ENCODE measurements around the gene C3. TPM values are rescaled to one million over a fixed set of nuclear protein-coding genes. Genes with fewer than 3 reads are reported as not detected.

C3 gene
- total RNA-seq, 5 donors from 2014 or later (not counting 1 experiment from before 2014, with no cell fraction given) = 1.1 to 10.6 (median 7.6) TPM; not detected in 1

DNA sequence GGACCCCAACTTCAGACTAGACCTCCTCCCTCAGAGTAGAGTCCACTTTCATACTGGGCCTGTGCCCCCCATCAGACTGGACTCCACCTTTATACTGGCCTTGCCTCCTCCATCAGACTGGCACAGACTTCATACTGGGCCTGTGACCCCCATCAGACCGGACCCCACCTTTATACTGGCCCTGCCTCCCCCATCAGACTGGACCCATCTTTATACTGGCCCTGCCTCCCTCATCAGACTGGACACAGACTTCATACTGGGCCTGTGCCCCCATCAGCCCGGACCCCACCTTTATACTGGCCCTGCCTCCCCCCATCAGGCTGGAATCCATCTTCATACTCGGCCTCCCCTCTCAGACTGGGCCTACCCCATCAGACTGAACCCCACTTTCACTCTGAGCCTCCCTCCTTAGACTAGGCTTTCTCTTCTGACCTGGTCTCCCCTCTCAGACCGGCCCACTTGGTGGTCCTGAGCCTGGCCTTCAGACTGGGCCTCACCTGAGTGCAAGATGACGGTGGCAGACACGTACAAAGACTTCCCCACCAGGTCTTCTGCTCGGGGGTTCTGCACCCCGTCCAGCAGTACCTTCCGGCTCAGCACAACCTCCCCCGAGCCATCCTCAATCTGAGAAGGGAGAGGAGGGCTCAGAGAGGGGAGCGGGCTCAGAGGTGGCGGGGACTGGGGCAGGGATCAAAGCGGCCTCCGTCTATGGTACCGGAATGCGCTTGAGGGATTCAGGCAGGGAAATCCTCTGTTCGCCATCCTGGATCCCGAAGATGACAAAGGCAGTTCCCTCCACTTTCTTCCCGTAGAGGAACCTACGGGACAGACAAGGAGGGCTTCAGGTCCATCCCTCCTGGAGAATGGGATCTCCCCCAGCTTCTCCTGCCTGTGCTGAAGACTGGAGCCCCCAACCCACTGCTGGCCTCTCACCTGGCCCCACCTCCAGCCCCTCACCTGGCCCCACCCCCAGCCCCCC is 7.5 kb downstream of the C3 start:
- Histone ChIP-seq H3K4me3 (ENCODE audit: control insufficient read depth in 1 of 2, extremely low read depth in 1 of 2, low read length in 1 of 2) (no peak overlapping the region), H3K27me3 (replicated peaks in 1 of 2; ENCODE audit: control insufficient read depth in 2 of 2, extremely low read depth in 1 of 2, insufficient read depth in 2 of 2, low read length in 1 of 2) (peaks cover 0 to 42% of the 10 kb centered on the region in 2 experiments), H3K9me3 (no peaks in the 10 kb centered on the region), H3K36me3 (ENCODE audit: control insufficient read depth in 2 of 2, extremely low read depth in 1 of 2, insufficient read depth in 1 of 2, low read length in 1 of 2) (no peaks in the 10 kb centered on the region), H3K27ac (ENCODE audit: low read length) (no peak overlapping the region), H3K4me1 (ENCODE audit: control insufficient read depth in 1 of 2, extremely low read depth in 1 of 2, insufficient read depth in 2 of 2, low read length in 2 of 2) (peaks cover 0 to 7% of the 10 kb centered on the region in 2 experiments)
- CTCF ChIA-PET = no interaction called here
- Mint-ChIP-seq H3K27me3 (peaks cover 30 to 36% of the 10 kb centered on the region in 2 donors), H3K36me3 (no peaks in the 10 kb centered on the region), H3K9me3 (no peaks in the 10 kb centered on the region), H3K4me3 (no peak overlapping the region), H3K4me1 (peaks cover 10 to 34% (median 12%) of the 10 kb centered on the region in 3 donors), H3K27ac (no peak overlapping the region)
- WGBS (ENCODE audit: insufficient coverage) = 84% methylated on average over 12 of the region's 20 CpGs
- ATAC-seq (replicated peaks in 1 of 4) (no peak), DNase-seq (no peak)
- POLR2A ChIA-PET = no interaction called here

GRCh38 chr19:6712231-6712630 is 8.2 kb downstream of the C3 start:
- Histone ChIP-seq H3K4me3 (ENCODE audit: control insufficient read depth in 1 of 2, extremely low read depth in 1 of 2, low read length in 1 of 2) (no peak overlapping the region), H3K4me1 (ENCODE audit: control insufficient read depth in 1 of 2, extremely low read depth in 1 of 2, insufficient read depth in 2 of 2, low read length in 2 of 2) (peaks cover 0 to 7% of the 10 kb centered on the region in 2 experiments), H3K27me3 (replicated peaks in 1 of 2; ENCODE audit: control insufficient read depth in 2 of 2, extremely low read depth in 1 of 2, insufficient read depth in 2 of 2, low read length in 1 of 2) (peaks cover 0 to 50% of the 10 kb centered on the region in 2 experiments), H3K9me3 (no peaks in the 10 kb centered on the region), H3K36me3 (ENCODE audit: control insufficient read depth in 2 of 2, extremely low read depth in 1 of 2, insufficient read depth in 1 of 2, low read length in 1 of 2) (no peaks in the 10 kb centered on the region), H3K27ac (ENCODE audit: low read length) (no peak overlapping the region)
- ATAC-seq (replicated peaks in 1 of 4) (no peak), DNase-seq (no peak)
- no peak overlapping the region for H3K27ac Mint-ChIP-seq
- ChIA-PET POLR2A (no interaction called here), CTCF (no interaction called here)
- peaks cover 10 to 26% (median 12%) of the 10 kb centered on the region in 3 donors for H3K4me1 Mint-ChIP-seq
- no peak overlapping the region for H3K4me3 Mint-ChIP-seq
- WGBS (ENCODE audit: insufficient coverage) = 90% methylated on average over 13 of the region's 16 CpGs
- no peaks in the 10 kb centered on the region for H3K9me3 Mint-ChIP-seq
- H3K36me3 Mint-ChIP-seq = no peaks in the 10 kb centered on the region
- H3K27me3 Mint-ChIP-seq = peaks cover 33 to 38% of the 10 kb centered on the region in 2 donors

- H3K27me3 ChIP-seq (replicated peaks in 1 of 2; ENCODE audit: control insufficient read depth in 2 of 2, extremely low read depth in 1 of 2, insufficient read depth in 2 of 2, low read length in 1 of 2) = peaks cover 0 to 56% of the 10 kb centered on the region in 2 experiments
- POLR2A ChIA-PET = no interaction called here
- Mint-ChIP-seq H3K4me1 (peaks cover 10 to 20% (median 12%) of the 10 kb centered on the region in 3 donors), H3K27ac (no peak overlapping the region), H3K27me3 (peaks cover 33 to 38% of the 10 kb centered on the region in 2 donors), H3K4me3 (no peak overlapping the region), H3K9me3 (no peaks in the 10 kb centered on the region), H3K36me3 (no peaks in the 10 kb centered on the region)
- peaks cover 0 to 7% of the 10 kb centered on the region in 2 experiments for H3K4me1 ChIP-seq (ENCODE audit: control insufficient read depth in 1 of 2, extremely low read depth in 1 of 2, insufficient read depth in 2 of 2, low read length in 2 of 2)
- CTCF ChIA-PET = no interaction called here
- DNase-seq = no peak
- no peaks in the 10 kb centered on the region for H3K36me3 ChIP-seq (ENCODE audit: control insufficient read depth in 2 of 2, extremely low read depth in 1 of 2, insufficient read depth in 1 of 2, low read length in 1 of 2)
- no peak overlapping the region for H3K4me3 ChIP-seq (ENCODE audit: control insufficient read depth in 1 of 2, extremely low read depth in 1 of 2, low read length in 1 of 2)
- no peak for ATAC-seq (replicated peaks in 1 of 4)
- H3K9me3 ChIP-seq = no peaks in the 10 kb centered on the region
- 80% methylated on average over 2 of the region's 10 CpGs for WGBS (ENCODE audit: insufficient coverage)
- no peak overlapping the region for H3K27ac ChIP-seq (ENCODE audit: low read length)
Measured at GRCh38 chr19:6711605-6712004, 8.8 kb downstream of the C3 start.

- no peak overlapping the region for H3K27ac Mint-ChIP-seq
- no peaks in the 10 kb centered on the region for H3K36me3 Mint-ChIP-seq
- no peak overlapping the region for H3K27ac ChIP-seq (ENCODE audit: low read length)
- CTCF ChIA-PET = interaction anchor here in 1 of 2 donors (0.6 kb wide), 1 partner anchor 152 kb away, joined by 4 read pairs; no protein-coding TSS in a partner anchor
- peaks cover 10 to 16% (median 12%) of the 10 kb centered on the region in 3 donors for H3K4me1 Mint-ChIP-seq
- H3K36me3 ChIP-seq (ENCODE audit: control insufficient read depth in 2 of 2, extremely low read depth in 1 of 2, insufficient read depth in 1 of 2, low read length in 1 of 2) = no peaks in the 10 kb centered on the region
- POLR2A ChIA-PET = no interaction called here
- H3K4me3 ChIP-seq (ENCODE audit: control insufficient read depth in 1 of 2, extremely low read depth in 1 of 2, low read length in 1 of 2) = no peak overlapping the region
- peaks cover 0 to 58% of the 10 kb centered on the region in 2 experiments for H3K27me3 ChIP-seq (replicated peaks in 1 of 2; ENCODE audit: control insufficient read depth in 2 of 2, extremely low read depth in 1 of 2, insufficient read depth in 2 of 2, low read length in 1 of 2)
- no peak for DNase-seq
- 73% methylated on average over 9 of the region's 9 CpGs for WGBS (ENCODE audit: insufficient coverage)
- ATAC-seq (replicated peaks in 1 of 4) = no peak
- peaks cover 33 to 38% of the 10 kb centered on the region in 2 donors for H3K27me3 Mint-ChIP-seq
- no peaks in the 10 kb centered on the region for H3K9me3 Mint-ChIP-seq
- no peaks in the 10 kb centered on the region for H3K9me3 ChIP-seq
- H3K4me1 ChIP-seq (ENCODE audit: control insufficient read depth in 1 of 2, extremely low read depth in 1 of 2, insufficient read depth in 2 of 2, low read length in 2 of 2) = peaks cover 0 to 7% of the 10 kb centered on the region in 2 experiments
- H3K4me3 Mint-ChIP-seq = peak overlapping the region in 1 of 3 donors; percentile 2
Measured at GRCh38 chr19:6711078-6711361, 9.4 kb downstream of the C3 start.

DNA sequence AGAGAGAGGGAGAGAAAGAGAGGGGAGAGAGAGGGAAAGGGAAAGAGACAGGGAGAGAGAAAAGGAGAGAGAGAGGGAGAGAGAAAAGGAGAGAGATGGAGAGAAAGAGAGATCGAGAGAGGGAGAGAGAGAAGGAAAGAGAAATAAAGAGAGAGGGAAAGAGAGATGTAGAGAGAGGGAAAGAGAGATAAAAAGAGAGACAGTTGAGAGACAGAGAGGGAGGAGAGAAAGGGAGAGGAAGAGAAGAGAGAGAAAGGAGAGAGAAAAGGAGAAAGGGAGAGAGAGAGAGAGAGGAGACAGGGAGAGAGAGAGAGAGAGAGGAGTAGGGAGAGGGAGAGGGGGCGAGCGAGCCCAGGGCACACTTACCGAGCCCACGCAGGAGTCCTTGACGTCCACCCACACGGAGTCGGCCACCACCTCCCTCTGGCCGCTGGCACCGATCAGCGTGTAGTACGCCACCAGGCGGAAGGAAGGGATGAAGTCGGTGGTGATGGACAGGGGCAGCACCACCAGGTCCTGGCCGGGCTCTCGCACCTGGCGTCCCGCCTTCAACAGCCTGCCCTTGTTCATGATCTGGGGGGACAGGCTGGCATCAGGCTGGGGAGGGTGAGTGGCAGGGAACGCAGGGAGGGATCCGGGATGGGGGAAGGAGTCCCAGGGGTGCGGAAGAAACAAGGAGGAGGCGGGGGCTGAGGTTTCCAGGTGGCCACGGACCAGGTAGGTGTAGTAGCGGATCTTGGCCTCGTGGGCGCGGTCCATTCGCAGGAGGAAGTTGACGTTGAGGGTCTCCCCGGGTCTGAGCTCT is 10.0 kb downstream of the C3 start:
- Histone ChIP-seq H3K27me3 (replicated peaks in 1 of 2; ENCODE audit: control insufficient read depth in 2 of 2, extremely low read depth in 1 of 2, insufficient read depth in 2 of 2, low read length in 1 of 2) (peaks cover 0 to 58% of the 10 kb centered on the region in 2 experiments), H3K4me1 (ENCODE audit: control insufficient read depth in 1 of 2, extremely low read depth in 1 of 2, insufficient read depth in 2 of 2, low read length in 2 of 2) (peaks cover 0 to 7% of the 10 kb centered on the region in 2 experiments), H3K27ac (ENCODE audit: low read length) (no peak overlapping the region), H3K4me3 (ENCODE audit: control insufficient read depth in 1 of 2, extremely low read depth in 1 of 2, low read length in 1 of 2) (no peak overlapping the region), H3K36me3 (ENCODE audit: control insufficient read depth in 2 of 2, extremely low read depth in 1 of 2, insufficient read depth in 1 of 2, low read length in 1 of 2) (no peaks in the 10 kb centered on the region), H3K9me3 (no peaks in the 10 kb centered on the region)
- Mint-ChIP-seq H3K9me3 (no peaks in the 10 kb centered on the region), H3K36me3 (no peaks in the 10 kb centered on the region), H3K4me3 (peak overlapping the region in 2 of 3 donors; percentile 2 to 25), H3K27ac (no peak overlapping the region), H3K4me1 (peaks cover 10 to 16% (median 12%) of the 10 kb centered on the region in 3 donors), H3K27me3 (peaks cover 33 to 38% of the 10 kb centered on the region in 2 donors)
- WGBS (ENCODE audit: insufficient coverage) = 14% methylated on average over 27 of the region's 30 CpGs
- ChIA-PET POLR2A (no interaction called here), CTCF (interaction anchor here in 1 of 2 donors (0.6 kb wide), 1 partner anchor 153 kb away, joined by 4 read pairs; no protein-coding TSS in a partner anchor)
- peak in 1 of 4 experiments; percentile 35 for ATAC-seq (replicated peaks in 1 of 4)
- DNase-seq = peak in 2 of 35 experiments; percentile 6 to 27

- Histone ChIP-seq H3K4me1 (ENCODE audit: control insufficient read depth in 1 of 2, extremely low read depth in 1 of 2, insufficient read depth in 2 of 2, low read length in 2 of 2) (peaks cover 0 to 7% of the 10 kb centered on the region in 2 experiments), H3K4me3 (ENCODE audit: control insufficient read depth in 1 of 2, extremely low read depth in 1 of 2, low read length in 1 of 2) (no peak overlapping the region), H3K9me3 (no peaks in the 10 kb centered on the region), H3K27ac (ENCODE audit: low read length) (no peak overlapping the region), H3K36me3 (ENCODE audit: control insufficient read depth in 2 of 2, extremely low read depth in 1 of 2, insufficient read depth in 1 of 2, low read length in 1 of 2) (no peaks in the 10 kb centered on the region), H3K27me3 (replicated peaks in 1 of 2; ENCODE audit: control insufficient read depth in 2 of 2, extremely low read depth in 1 of 2, insufficient read depth in 2 of 2, low read length in 1 of 2) (peaks cover 0 to 58% of the 10 kb centered on the region in 2 experiments)
- Mint-ChIP-seq H3K9me3 (no peaks in the 10 kb centered on the region), H3K27ac (no peak overlapping the region), H3K36me3 (no peaks in the 10 kb centered on the region), H3K4me1 (peaks cover 10 to 16% (median 12%) of the 10 kb centered on the region in 3 donors), H3K27me3 (peaks cover 33 to 38% of the 10 kb centered on the region in 2 donors), H3K4me3 (peak overlapping the region in 1 of 3 donors; percentile 2)
- ATAC-seq (replicated peaks in 1 of 4) (no peak), DNase-seq (no peak)
- POLR2A ChIA-PET = no interaction called here
- WGBS (ENCODE audit: insufficient coverage) = 43% methylated on average over 8 of the region's 14 CpGs
- CTCF ChIA-PET = no interaction called here
Measured at GRCh38 chr19:6709549-6709948, 10.9 kb downstream of the C3 start.

Data from T-cell (primary cell).